T47D (cell line): ENCODE results near the gene ECHS1.
A peak's percentile ranks its signal among the peaks of the same experiment; 100 is the strongest.

ENCODE experiments used
- DNase-seq, 2 experiments: peaks; one replicate each; pipeline versions ENCODE4 v3.0.0 to v3.0.0-alpha.2; 2011 to 2012; ENCODE audit warnings: low read depth in 1 of 2, low spot score in 1 of 2
- JUND ChIP-seq: IDR thresholded peaks from 2 replicates; pipeline ENCODE4 v1.6.1; 2012; ENCODE audit warnings: low read depth
- in situ Hi-C: cut with HindIII; loops from 2 replicates; pipeline ENCODE4 v1.10.0; 2016; ENCODE audit warnings: low sequenced_read_pairs, low pct_unique_long_range_greater_than_20kb

ECHS1 gene

GRCh38 chr10:133405844-133406527 is 32.8 kb upstream of the ECHS1 start:
- in situ Hi-C loops = no loop called here
- TF ChIP-seq JUND = no peak
- no peak for DNase-seq

- no peak for DNase-seq
- no peak for TF ChIP-seq JUND
- in situ Hi-C loops = no loop called here
Measured at GRCh38 chr10:133405272-133405671, 32.1 kb upstream of the ECHS1 start.

- TF ChIP-seq JUND = no peak
- DNase-seq = no peak
- in situ Hi-C loops = no loop called here
Measured at GRCh38 chr10:133403784-133404183, 30.6 kb upstream of the ECHS1 start.

- in situ Hi-C loops = no loop called here
Measured at GRCh38 chr10:133403359-133403758, 30.2 kb upstream of the ECHS1 start.

GRCh38 chr10:133401981-133402725 is 29.0 kb upstream of the ECHS1 start:
- no peak for DNase-seq
- no peak for TF ChIP-seq JUND
- in situ Hi-C loops = no loop called here

More at GRCh38 chr10:133403359-133403758, 30.2 kb upstream of the ECHS1 start:
- DNase-seq = no peak
- no peak for TF ChIP-seq JUND

- no peak for DNase-seq
- in situ Hi-C loops = no loop called here
- no peak for TF ChIP-seq JUND
Measured at GRCh38 chr10:133401500-133401899, 28.3 kb upstream of the ECHS1 start.

GRCh38 chr10:133400624-133401424 is 27.7 kb upstream of the ECHS1 start:
- no peak for TF ChIP-seq JUND
- in situ Hi-C loops = no loop called here
- DNase-seq = no peak

GRCh38 chr10:133399123-133399601 is 26.0 kb upstream of the ECHS1 start:
- no peak for DNase-seq
- in situ Hi-C loops = no loop called here

GRCh38 chr10:133397938-133398337 is 24.8 kb upstream of the ECHS1 start:
- no peak for DNase-seq
- no peak for TF ChIP-seq JUND
- in situ Hi-C loops = no loop called here

More at GRCh38 chr10:133399123-133399601, 26.0 kb upstream of the ECHS1 start:
- no peak for TF ChIP-seq JUND

- no peak for TF ChIP-seq JUND
- in situ Hi-C loops = no loop called here
- no peak for DNase-seq
Measured at GRCh38 chr10:133396035-133396624, 23.0 kb upstream of the ECHS1 start.

GRCh38 chr10:133394801-133395221 is 21.7 kb upstream of the ECHS1 start:
- no peak for DNase-seq
- no peak for TF ChIP-seq JUND
- in situ Hi-C loops = no loop called here

GRCh38 chr10:133394064-133394663 is 21.0 kb upstream of the ECHS1 start, which contains the start of gene MTG1:
MTG1 (plus strand) TSS chr10:133394157; CDS start chr10:133394221, 64 bp downstream.
- DNase-seq = peak; percentile 91 to 92
- no peak for TF ChIP-seq JUND

More at GRCh38 chr10:133394064-133394663, 21.0 kb upstream of the ECHS1 start, which contains the start of gene MTG1:
- in situ Hi-C loops = no loop called here
